GM18526 (cell line): ENCODE data around the gene NEU1.
A peak's percentile ranks its signal among the peaks of the same experiment; 100 is the strongest.

Experiments
- POLR2A ChIP-seq: IDR thresholded peaks from 3 replicates; pipeline ENCODE4 v1.6.1; 2011; ENCODE audit not compliant: insufficient read length; ENCODE audit errors: extremely low read depth

NEU1 gene

GRCh38 chr6:31862344-31863235 is at the start of gene NEU1:
Gene NEU1 (minus strand): TSS chr6:31862821. CDS start chr6:31862776, 45 bp downstream.
- TF ChIP-seq POLR2A, result peak; percentile 99

- no peak for TF ChIP-seq POLR2A
Measured at GRCh38 chr6:31911826-31912585, 49.4 kb upstream of the NEU1 start.

- no peak for TF ChIP-seq POLR2A
Measured at GRCh38 chr6:31908791-31909190, 46.2 kb upstream of the NEU1 start.

GRCh38 chr6:31907158-31907813 is 44.7 kb upstream of the NEU1 start:
- TF ChIP-seq POLR2A, result no peak

GRCh38 chr6:31906122-31906521 is 43.5 kb upstream of the NEU1 start:
- no peak for TF ChIP-seq POLR2A

GRCh38 chr6:31905041-31905440 is 42.4 kb upstream of the NEU1 start:
- TF ChIP-seq POLR2A, result no peak

GRCh38 chr6:31903957-31904356 is 41.3 kb upstream of the NEU1 start:
- TF ChIP-seq POLR2A, result no peak

GRCh38 chr6:31901953-31902643 is 39.5 kb upstream of the NEU1 start, which contains the start of gene ZBTB12:
Gene ZBTB12 (minus strand): TSS chr6:31902086. CDS start chr6:31901305, 781 bp downstream.
- peak; percentile 46 for TF ChIP-seq POLR2A

GRCh38 chr6:31901415-31901952 is 38.9 kb upstream of the NEU1 start:
- no peak for TF ChIP-seq POLR2A

- TF ChIP-seq POLR2A, result no peak
Measured at GRCh38 chr6:31900917-31901414, 38.3 kb upstream of the NEU1 start.

- TF ChIP-seq POLR2A, result no peak
Measured at GRCh38 chr6:31899882-31900722, 37.5 kb upstream of the NEU1 start.

GRCh38 chr6:31899215-31899614 is 36.6 kb upstream of the NEU1 start:
- TF ChIP-seq POLR2A, result no peak

GRCh38 chr6:31898383-31899011 is 35.9 kb upstream of the NEU1 start:
- TF ChIP-seq POLR2A, result no peak
